GM21528 (cell line): ENCODE results near the gene CASQ2.

Experiments used
- ATAC-seq: cut with Tn5 transposase; IDR thresholded peaks from one replicate; pipeline ENCODE4 v1.9.1; 2021; ENCODE audit warnings: mild to moderate bottlenecking, moderate library complexity; ENCODE audit not compliant: unreplicated experiment, low FRiP score

Gene CASQ2

DNA sequence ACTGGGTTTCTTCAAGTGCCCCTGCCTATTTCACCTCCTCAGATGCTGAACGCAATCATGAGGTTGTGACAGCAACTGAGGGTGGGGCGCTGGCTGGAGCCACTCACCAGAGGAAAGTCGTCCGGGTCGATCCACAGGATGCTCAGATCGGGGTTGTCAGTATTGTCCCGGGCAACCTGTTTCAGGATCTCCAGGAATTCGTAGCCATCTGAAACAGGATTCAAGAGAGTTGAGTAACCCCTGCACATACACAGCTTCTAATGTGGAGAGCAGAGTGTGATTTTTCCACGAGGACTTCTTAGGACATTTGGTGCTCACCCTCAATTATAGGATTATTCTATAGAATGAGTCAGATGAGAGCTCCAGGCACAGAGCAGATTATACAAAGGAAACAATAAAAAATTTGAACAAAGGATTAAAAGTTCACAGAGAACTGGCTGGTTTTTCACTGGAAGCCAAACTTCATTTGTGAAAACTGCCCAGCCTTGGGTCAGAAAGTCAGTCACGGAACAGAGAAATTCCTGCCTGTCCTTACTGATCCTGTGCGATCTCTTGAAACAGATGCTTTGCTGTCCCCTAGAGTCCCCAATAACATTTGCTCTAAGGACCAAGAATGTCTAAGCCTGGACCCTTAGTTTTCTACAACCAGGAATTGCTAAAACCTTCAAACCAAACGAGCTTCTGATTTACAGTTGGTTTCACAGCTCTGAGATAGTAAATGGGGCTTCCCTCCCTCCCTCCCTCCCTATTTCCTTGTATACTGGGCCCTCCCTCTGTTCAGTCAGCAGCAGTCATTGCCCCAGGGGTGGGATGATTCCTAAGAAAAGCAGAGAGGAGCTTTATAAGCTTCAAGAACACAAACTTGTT is 63.2 kb downstream of the CASQ2 start:
- ATAC-seq: no peak

DNA sequence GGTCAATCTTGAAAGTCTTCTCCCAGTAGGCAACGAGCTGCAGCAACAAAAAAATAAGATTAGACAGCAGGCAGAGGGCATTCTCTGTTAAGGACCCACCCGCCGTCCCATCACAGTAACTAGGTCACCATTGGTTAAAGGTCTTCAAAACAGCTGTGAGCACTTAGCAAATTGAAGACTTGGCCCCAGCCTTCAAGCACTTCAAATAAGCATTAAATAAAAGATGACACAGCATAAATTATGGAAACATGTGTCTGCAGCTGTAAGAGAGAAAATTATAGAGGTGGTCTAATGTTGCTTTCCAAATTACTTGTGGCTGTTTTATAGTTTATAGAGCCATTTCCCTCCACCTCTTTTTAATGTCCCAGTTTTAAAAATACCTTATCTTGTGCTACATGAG is 65.6 kb downstream of the CASQ2 start:
- no peak for ATAC-seq

DNA sequence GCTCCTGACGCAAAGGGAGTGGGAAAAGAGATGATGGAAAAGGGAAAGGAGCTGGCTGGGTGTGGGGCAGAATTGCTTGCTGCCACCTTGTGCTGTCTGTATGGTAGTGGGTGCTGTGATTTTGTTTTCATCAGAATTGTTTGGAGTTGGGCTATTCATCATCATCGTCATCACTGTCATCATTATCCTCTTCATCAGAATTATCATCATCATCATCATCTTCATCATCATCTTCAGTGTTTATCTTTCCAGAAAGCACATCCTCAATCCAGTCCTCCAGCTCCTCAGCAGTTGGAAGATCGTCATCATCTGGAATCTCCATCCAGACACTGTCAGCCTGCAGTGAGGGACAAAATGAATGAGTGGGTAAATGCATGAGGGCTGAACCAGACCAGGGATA is 67.4 kb downstream of the CASQ2 start:
- ATAC-seq: no peak

DNA sequence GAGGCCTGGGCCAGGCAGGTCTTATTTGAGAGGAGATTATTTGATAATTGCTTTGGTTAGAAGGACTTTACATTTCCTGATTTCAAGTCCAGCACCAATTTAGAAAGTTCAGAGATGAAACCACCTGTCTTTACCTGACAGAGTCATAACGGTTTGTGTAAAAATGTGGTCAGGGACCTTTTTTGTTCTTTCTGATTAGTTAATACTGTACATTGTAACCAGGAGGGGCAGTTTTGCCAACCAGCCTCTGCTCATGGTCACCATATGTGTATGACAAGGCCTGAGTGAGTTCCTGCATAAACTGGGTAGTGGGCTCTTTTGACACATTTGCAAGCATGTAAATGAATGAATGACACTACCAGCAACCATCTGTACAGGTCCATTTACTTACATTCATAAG is 70.9 kb downstream of the CASQ2 start:
- no peak for ATAC-seq

DNA sequence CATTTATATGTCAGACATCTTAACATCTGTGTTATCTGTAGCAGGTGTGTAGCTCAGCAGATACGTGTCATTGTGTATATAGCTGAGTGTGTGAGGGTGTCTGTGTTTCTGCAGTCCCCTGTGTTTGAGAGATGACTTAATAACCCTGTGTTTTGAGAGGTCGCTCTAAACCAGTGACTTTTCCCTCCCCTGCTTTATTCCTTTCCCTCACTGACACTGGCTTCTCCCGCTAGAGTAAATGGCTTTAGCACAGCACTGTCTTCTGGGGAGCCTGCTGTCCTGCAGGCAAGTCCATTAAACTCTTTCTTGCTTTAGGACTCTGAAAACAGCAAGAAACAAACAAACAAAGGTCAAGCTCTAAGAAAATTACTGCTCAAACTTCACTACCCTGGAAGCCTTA is 73.7 kb downstream of the CASQ2 start:
- no peak for ATAC-seq

DNA sequence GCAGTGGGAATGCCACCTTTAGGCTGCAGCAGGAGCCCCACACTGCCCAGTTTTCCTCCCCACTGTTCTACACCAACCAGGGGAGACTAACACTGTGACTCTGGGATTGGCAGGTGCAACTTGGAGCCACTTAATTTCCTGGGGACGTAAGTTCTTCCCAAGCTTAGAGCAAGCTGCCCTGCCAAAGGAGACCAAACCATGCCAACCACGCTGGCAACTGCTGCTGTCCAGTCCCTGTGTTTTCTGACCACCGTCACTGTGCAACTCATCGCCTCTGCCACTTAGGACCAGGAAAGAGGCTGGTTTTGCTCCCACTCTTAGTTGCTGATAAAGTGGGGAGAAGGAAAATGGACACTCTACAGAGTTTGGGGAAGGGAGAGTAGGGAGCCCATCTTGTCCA is 76.3 kb downstream of the CASQ2 start:
- no peak for ATAC-seq

DNA sequence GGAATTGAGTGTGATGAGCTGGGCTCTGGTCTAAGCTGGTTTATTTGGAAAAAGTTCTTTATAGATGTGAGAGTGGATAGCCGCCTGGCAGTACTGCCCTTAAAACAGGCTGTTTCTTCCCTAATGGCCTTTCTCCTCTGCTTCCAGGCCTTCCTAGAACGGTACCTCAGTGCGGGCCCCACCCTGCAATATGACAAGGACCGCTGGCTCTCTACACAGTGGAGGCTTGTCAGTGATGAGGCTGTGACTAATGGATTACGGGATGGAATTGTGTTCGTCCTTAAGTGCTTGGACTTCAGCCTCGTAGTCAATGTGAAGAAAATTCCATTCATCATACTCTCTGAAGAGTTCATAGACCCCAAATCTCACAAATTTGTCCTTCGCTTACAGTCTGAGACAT is 77.5 kb downstream of the CASQ2 start:
- no peak for ATAC-seq

DNA sequence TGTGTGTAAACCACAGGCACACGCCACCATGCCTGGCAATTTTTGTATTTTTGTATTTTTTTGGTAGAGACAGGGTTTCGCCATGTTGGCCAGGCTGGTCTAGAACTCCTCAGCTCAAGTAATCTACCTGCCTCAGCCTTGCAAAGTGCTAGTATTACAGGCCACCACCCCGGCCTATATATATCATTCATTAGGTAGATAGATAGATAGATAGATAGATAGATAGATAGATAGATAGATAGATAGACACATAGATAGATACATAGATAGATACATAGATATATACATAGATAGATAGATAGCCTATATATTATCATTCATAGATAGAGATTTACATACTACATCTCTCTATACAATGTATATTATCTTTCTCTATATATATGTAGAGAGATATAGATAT is 80.8 kb downstream of the CASQ2 start:
- no peak for ATAC-seq

DNA sequence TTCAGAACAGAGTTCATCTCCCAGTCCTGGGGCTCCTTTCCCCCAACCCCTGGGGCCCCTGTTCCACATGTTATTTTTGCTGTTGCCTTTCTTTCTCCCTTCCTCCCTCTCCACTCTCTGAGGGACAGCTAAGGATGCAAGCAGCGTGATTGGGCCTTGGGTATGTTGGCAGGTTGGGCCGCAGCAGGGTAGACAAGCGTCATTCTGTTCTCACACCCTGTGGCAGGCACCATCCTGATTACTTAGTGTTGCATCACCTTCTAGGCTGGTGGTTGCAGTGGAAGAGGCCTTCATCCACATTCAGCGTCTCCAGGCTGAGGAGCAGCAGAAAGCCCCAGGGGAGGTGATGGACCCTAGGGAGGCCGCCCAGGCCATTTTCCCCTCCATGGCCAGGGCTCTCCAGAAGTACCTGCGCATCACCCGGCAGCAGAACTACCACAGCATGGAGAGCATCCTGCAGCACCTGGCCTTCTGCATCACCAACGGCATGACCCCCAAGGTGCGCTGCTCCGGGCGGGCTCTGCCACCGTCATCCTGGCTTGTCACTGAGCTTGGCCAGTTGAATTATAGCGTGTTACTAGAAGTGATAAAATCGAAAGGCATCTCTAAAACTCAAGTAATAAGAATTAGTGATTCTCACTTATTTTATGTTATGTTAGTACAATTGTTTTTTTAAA is 83.3 kb downstream of the CASQ2 start:
- ATAC-seq: no peak

DNA sequence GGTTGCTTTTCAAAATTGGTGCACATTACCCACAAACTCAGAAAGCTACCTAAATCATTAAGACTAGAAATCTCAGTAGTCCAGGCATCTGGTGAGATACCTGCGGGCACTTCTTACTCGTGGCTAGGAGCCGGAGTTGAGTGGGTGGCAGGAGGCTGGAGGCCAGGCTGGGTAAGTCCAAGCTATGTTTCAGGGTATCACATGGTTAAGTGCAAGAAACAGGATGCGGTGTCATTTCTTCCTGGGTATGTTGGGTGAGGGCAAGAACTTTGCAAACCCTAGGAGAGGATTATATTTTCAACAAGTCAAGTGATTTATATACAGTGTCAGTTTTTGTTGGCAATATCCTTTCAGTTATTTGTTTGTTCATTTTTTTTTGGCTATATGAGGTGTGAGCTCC is 85.7 kb downstream of the CASQ2 start:
- ATAC-seq: no peak

DNA sequence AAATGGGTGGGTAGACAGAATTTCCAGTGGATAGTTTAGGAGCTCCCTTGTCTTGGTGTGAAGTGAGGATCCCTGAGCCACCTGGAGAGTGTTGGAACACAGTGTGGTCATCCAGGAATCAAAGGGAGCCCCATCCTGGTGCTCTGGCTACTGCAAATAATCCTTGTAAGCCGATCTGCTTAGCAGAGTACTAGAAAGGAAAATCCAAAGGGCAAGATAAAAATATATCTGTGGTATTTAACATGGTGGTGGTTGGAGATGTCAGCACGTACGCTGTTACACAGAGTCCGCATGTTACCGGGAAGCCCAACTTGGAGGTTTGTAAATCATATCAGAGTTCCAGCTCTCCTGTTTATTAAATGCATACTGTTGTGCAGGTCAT is 87.8 kb downstream of the CASQ2 start:
- ATAC-seq: no peak

DNA sequence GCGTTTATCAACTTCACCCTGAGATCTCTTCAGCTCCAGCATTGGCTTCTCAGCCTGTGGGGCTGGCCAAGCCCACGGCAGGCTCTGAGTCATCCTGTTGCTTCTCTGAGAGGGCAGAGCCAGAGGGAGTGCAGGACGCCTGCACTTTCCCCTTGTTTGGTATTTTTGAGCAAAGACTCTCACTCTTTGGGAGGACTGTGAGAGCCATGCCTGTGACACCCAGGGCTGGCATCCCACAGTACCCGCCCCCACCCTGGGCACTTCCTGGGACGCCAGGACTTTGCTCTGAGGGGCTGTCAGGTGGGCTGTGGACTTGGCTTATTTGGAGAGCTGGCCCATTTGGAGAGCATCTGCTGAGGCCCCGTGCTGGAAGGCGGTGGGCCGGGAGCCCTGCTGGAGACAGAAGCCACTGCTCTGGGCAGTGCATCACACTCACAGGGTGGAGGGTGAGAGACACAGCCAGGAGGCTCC is 89.3 kb downstream of the CASQ2 start:
- ATAC-seq: no peak

DNA sequence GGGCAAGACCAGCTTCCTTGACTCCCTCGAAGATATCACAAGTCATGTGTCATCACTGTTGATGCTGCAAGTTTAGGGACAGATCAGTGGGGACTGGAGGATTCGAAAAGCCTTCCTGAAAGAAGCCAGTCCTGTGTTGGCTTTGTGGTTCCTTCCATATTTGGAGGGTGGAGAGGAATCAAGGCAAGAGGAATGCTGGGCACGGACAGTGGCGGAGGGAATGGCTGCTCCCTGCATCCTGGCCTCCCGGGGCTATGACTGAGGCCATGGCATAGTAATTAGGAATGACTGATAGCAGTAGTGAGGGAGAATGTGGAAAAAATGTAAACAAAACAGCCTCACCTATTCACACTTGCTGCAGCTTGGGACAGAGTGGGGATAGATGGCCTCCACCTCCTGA is 90.4 kb downstream of the CASQ2 start:
- ATAC-seq: no peak

DNA sequence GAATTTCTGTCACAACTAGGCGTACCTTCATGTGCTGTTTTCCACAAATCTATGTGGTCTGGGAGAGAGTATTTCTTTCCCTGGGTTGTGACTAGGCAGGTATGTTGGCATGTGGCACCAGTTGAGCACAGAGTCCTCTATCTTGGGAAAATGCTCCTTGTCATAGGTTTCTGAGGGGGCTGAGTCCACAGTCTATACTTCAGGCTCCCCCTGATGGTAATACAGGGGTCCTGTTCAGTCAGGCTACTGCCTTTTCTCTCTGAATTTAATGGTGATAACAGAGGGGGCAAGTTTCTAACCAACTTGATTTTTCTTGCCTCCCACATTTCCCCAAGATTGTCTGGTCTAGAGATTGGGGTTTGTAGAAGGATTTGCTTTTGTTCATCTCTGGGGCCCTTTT is 90.9 kb downstream of the CASQ2 start:
- ATAC-seq: no peak

DNA sequence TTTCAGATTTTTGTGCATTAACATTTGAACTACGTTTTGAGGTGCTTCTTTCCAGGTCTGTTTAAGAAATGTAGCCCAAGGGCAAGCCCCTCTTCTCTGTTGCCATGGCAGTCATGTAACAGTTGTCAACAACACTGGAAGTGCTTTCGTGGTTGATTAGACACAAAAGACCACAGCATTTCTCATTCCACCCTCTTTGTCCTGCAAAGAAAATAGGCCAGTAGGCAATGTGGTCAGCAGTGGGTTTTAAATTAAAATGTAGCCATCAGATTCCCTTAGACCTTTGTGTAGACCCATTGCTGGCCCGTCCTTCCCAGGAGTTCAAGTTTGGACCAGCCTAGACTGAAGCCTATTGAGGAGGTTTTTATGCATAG is 91.3 kb downstream of the CASQ2 start:
- ATAC-seq: no peak

DNA sequence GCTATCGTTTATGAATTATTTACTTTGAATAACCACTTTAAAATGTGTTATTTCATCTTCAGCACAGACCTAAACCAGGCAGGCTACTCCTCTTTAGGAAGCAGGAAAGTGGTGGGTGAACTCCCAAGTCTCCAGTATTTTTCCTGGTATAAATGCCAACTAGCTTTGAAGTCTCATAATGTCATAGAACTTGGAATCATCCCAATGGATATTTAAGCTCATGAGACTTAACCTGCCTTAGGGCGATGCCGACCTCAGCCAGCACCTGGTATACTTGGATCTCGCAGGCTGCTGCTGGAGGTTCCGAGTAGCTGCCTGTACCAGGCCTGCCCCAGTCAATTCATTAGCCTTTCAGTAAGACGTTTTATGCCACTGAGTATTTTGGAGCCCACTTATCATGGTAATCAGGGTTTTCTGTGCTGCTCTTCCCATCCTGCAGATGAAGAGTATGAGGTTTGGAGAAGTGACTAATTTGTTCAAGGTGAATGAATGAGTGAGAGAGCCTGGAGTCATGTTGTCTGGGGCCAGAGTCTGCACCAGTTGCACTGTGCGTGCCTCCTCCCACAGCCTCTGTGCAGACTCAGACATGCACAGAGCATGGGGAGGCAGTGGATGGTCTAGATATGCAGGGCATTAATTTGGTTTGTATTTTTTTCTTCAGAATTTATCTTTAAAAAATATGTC is 91.9 kb downstream of the CASQ2 start:
- no peak for ATAC-seq

DNA sequence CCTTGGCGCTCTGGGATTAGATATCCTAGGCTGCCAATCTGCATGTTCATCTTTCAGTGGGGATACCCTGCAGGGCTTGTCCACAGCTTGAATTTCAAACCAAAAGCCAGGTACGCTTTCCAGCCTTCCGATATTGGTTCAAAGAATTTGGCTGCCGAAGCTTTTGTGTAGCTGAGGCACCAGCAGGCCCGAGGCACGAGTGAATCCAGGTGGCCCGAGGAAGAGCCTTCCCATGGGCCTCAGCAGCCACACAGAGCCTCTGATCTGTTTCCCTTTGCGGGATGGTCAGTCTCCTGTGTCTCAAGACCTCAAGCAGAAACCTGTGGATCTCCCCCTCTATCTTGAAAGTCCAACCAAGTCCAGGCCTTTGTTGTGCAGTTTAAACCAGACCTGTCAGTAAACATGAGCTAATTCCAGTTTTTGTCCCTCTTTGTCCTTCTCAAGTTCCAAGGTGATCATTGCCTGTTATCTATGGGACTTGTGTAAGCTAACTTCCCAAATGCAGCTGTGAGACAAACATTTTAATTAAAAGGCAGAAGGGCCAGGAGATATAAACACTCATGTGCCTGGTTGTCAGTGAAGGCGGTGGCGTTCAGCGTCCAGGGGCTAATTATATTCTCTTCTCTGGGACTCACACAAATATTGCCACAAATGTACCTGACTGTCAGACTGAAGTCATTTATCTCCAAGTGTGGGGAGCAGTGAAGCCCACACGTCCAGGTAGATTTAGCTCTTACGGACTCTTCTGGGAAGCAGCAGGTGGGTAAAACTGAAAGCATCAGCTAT is 96.1 kb downstream of the CASQ2 start:
- no peak for ATAC-seq

DNA sequence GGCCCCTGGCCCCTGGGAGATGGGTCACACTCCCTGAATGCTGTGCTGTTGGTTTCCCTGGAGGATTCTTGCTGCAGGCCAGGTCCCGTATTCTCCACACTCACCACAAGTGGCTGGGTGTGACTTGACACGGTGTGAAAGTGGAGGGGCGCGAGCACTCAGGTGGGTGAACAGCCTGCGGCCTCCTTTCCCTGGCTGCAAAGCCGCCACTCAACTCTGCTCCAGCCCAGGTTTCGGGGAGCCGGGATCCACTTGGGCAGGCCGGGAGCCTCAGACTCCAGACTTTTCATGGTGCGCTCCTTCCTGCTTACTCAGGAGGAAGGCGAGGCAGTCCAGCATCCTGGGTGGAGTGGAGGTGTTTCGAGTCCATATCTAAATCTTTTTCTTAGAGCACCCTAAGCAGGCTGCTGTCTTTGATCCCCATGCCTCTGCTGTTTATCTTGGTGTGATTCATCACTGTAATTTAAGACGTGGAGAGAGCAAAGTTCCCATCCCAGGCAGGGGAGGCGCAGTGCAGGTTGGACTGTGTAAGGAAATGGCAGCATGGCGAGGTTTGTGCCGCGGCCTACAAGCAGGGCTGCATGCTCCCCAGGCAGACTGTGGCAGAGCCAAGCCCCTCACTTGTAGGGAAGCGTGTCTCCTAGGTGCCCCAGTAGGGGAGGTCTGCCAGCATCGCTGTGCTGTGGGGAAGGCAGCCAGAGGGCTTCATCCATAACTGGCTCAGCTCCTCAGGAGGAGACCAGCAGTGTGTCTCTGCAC is 97.2 kb downstream of the CASQ2 start:
- ATAC-seq: no peak

DNA sequence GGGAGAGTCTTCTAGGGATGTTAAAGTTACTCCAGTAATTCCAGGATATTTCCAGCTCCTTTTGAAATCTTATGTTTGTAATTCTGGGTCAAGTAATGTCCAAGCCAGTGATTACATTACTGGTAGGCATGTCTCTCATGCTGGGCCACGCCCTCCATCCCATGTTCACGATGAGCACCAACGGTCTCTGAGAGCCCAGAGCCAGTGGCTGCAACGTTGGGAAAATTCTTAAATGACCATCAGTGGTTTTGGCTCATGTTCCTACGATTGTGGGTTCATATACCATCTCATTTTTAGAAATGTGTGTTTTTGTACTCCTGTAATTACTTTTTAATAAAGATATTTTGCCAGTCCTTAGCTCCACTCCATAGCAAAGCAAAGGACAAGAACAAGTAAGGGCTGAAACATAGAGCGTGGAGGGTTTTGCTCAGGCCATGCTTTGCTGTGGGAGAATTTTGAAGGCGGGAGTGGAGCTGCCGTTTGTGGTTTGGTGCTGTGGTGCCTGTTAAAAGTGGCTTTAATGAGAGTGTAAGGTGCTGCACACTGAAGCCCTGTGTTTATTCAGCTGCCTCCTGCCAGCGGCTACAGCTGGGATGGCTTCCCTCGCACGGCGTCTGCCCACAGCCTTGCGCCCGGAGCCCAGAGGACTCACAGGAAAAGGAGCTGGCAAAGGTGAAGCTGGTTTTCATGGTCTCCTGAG is 97.9 kb downstream of the CASQ2 start:
- no peak for ATAC-seq
